HepG2 (cell line): ENCODE results near the gene SLC35F6. TPM values are rescaled to one million over a fixed set of nuclear protein-coding genes. Genes with fewer than 3 reads are reported as not detected.

ENCODE experiments used
- CHD2 ChIP-seq: IDR thresholded peaks from 2 replicates; pipeline ENCODE4 v1.6.1; 2011; ENCODE audit warnings: low read depth, low read length, improper control_type of control experiment
- CREB3 ChIP-seq: sonication (generic); formaldehyde crosslinking; IDR thresholded peaks from 2 replicates; pipeline ENCODE4 v1.5.0; 2020; ENCODE audit warnings: missing genetic modification reagents
- FOSL2 ChIP-seq: sonication (generic); formaldehyde crosslinking; IDR thresholded peaks from 2 replicates; pipeline ENCODE4 v1.4.0; 2020; ENCODE audit warnings: missing genetic modification reagents
- GATA4 ChIP-seq: sonication (generic); IDR thresholded peaks from 2 replicates; pipeline ENCODE4 v1.6.1; 2016; ENCODE audit warnings: antibody characterized with exemption, low read depth, borderline replicate concordance
- IRF2 ChIP-seq: IDR thresholded peaks from 2 replicates; pipeline ENCODE4 v1.6.1; 2018; ENCODE audit warnings: missing genetic modification reagents, missing compliant biosample characterization
- KLF9 ChIP-seq: IDR thresholded peaks from 2 replicates; pipeline ENCODE4 v1.6.1; 2016; ENCODE audit warnings: low read depth
- MNT ChIP-seq: fragments of 450-650 bp; IDR thresholded peaks from 2 replicates; pipeline ENCODE4 v1.6.1; 2016
- RBM22 ChIP-seq: fragments of 200-400 bp; formaldehyde crosslinking; optimal IDR thresholded peaks from 2 replicates; pipeline ENCODE3; 2017; ENCODE audit warnings: mild to moderate bottlenecking, low read length, moderate library complexity
- SP5 ChIP-seq: IDR thresholded peaks from 2 replicates; pipeline ENCODE4 v1.6.1; 2016; ENCODE audit warnings: low read depth, borderline replicate concordance
- SRF ChIP-seq: IDR thresholded peaks from 2 replicates; pipeline ENCODE4 v1.6.1; 2011; ENCODE audit warnings: mild to moderate bottlenecking, low read depth, low read length, moderate library complexity
- SRY ChIP-seq: sonication (generic); formaldehyde crosslinking; IDR thresholded peaks from 2 replicates; pipeline ENCODE4 v1.8.0; 2022; ENCODE audit warnings: mild to moderate bottlenecking, missing genetic modification reagents
- STAT5B ChIP-seq: sonication (generic); formaldehyde crosslinking; IDR thresholded peaks from 2 replicates; pipeline ENCODE4 v1.4.0; 2020; ENCODE audit warnings: missing genetic modification reagents
- TFDP2 ChIP-seq: sonication (generic); formaldehyde crosslinking; IDR thresholded peaks from 2 replicates; pipeline ENCODE4 v1.4.0; 2020; ENCODE audit warnings: missing genetic modification reagents
- TRIM22 ChIP-seq: fragments of 450-650 bp; IDR thresholded peaks from 2 replicates; pipeline ENCODE4 v1.6.1; 2017
- ZFP82 ChIP-seq: sonication (generic); formaldehyde crosslinking; IDR thresholded peaks from 2 replicates; pipeline ENCODE4 v1.5.1; 2020; ENCODE audit warnings: mild to moderate bottlenecking, missing genetic modification reagents, borderline replicate concordance
- ZNF12 ChIP-seq: sonication (generic); formaldehyde crosslinking; IDR thresholded peaks from 2 replicates; pipeline ENCODE4 v1.5.0; 2020; ENCODE audit warnings: missing genetic modification reagents
- ZNF263 ChIP-seq: sonication (generic); formaldehyde crosslinking; IDR thresholded peaks from 2 replicates; pipeline ENCODE4 v1.4.0; 2020; ENCODE audit warnings: missing genetic modification reagents
- ZNF33B ChIP-seq: sonication (generic); formaldehyde crosslinking; IDR thresholded peaks from 2 replicates; pipeline ENCODE4 v1.5.1; 2020; ENCODE audit warnings: mild to moderate bottlenecking, missing genetic modification reagents
- ZNF597 ChIP-seq: sonication (generic); formaldehyde crosslinking; IDR thresholded peaks from 2 replicates; pipeline ENCODE4 v1.5.0; 2020; ENCODE audit warnings: missing genetic modification reagents
- ZNF607 ChIP-seq: sonication (generic); formaldehyde crosslinking; IDR thresholded peaks from 2 replicates; pipeline ENCODE4 v1.5.1; 2020; ENCODE audit warnings: missing genetic modification reagents, mild to moderate bottlenecking, borderline replicate concordance
- ZNF713 ChIP-seq: sonication (generic); formaldehyde crosslinking; IDR thresholded peaks from 2 replicates; pipeline ENCODE4 v1.4.0; 2020; ENCODE audit warnings: mild to moderate bottlenecking, missing genetic modification reagents
- ZNF883 ChIP-seq: sonication (generic); formaldehyde crosslinking; IDR thresholded peaks from 2 replicates; pipeline ENCODE4 v1.5.1; 2020; ENCODE audit warnings: mild to moderate bottlenecking, missing genetic modification reagents; ENCODE audit errors: not compliant biosample characterization
- ZSCAN5A ChIP-seq: sonication (generic); formaldehyde crosslinking; IDR thresholded peaks from 2 replicates; pipeline ENCODE4 v1.8.0; 2022; ENCODE audit warnings: mild to moderate bottlenecking, missing genetic modification reagents, borderline replicate concordance
- polyA plus RNA-seq, 8 experiments: library from polyadenylated mRNA; depleted of rRNA in 3 of 8; stranded (reverse) in 7 of 8; unstranded in 1 of 8; fragments of >200 nt; fragmentation: Illumina TruSeq in 4 of 8; extraction: Trizol in 4 of 8; gene quantifications; 2 replicates each; pipeline versions ENCODE4 v1.2.1 to v1.2.3, GENCODE V29; 2011 to 2016; ENCODE audit warnings: low read depth in 4 of 8, missing spikeins in 1 of 8, mixed read lengths in 1 of 8; ENCODE audit not compliant: insufficient read depth in 1 of 8
- total RNA-seq, 5 experiments: library from RNA; depleted of rRNA; stranded (reverse); fragments of >200 nt; fragmentation: Illumina TruSeq; extraction: Trizol; gene quantifications; 2 replicates each; pipeline ENCODE4 v1.2.3, GENCODE V29; 2016; ENCODE audit warnings: low read depth in 1 of 5

The SLC35F6 gene
- total and polyA plus RNA-seq, 2 of the 13 experiments (the other 11 are each of a cell fraction or from before 2014, with no cell fraction given): 15.2 to 21.2 TPM

- TF ChIP-seq FOSL2 (CRISPR knock-in tag) (0 out of 2 replicates have a peak, but pooled peaks have one; percentile 41), ZNF883 (CRISPR knock-in tag) (peak; percentile 90), STAT5B (no peak), ZNF597 (CRISPR knock-in tag) (no peak), ZNF713 (CRISPR knock-in tag) (no peak), TRIM22 (no peak), RBM22 (no peak), ZSCAN5A (CRISPR knock-in tag) (no peak; the same call in 1 of the 2 replicates), CREB3 (CRISPR knock-in tag) (0 out of 2 replicates have a peak, but pooled peaks have one; percentile 64), ZNF607 (peak; percentile 72), ZFP82 (0 out of 2 replicates have a peak, but pooled peaks have one; percentile 32), IRF2 (CRISPR knock-in tag) (0 out of 2 replicates have a peak, but pooled peaks have one; percentile 62), ZNF263 (CRISPR knock-in tag) (no peak), SRF (no peak), GATA4 (peak; percentile 64; the same call in 1 of the 2 replicates), CHD2 (no peak), ZNF12 (CRISPR knock-in tag) (no peak), ZNF33B (CRISPR knock-in tag) (peak; percentile 94), MNT (peak; percentile 18; the same call in 1 of the 2 replicates), SP5 (peak; percentile 63; the same call in 1 of the 2 replicates), KLF9 (peak; percentile 55; the same call in 1 of the 2 replicates), TFDP2 (CRISPR knock-in tag) (peak; percentile 74), SRY (peak; percentile 72; the same call in 1 of the 2 replicates)
Observed at GRCh38 chr2:26764078-26764887, at the start of gene SLC35F6 (continued).
